Suprapubic skin (tissue), 3 donors: ENCODE data around the gene RPS8.
"Not testable (repeated sequence)": the region's sequence is repeated elsewhere in the genome, so short reads cannot be mapped to it uniquely, and the experiment has no call there.

Source experiments
- CTCF ChIP-seq, 2 donors: fragments of 200-600 bp in 1 of 2; fragments of 450-650 bp in 1 of 2; sonication (generic) in 1 of 2; IDR thresholded peaks; one replicate each; pipeline ENCODE4 v1.5.1; 2016 to 2019; ENCODE audit warnings: antibody characterized with exemption in 2 of 2, mild to moderate bottlenecking in 1 of 2, moderate library complexity in 1 of 2
- EP300 ChIP-seq: sonication (generic); formaldehyde crosslinking; IDR thresholded peaks from one replicate; pipeline ENCODE4 v1.6.1; 2017; ENCODE audit warnings: antibody characterized with exemption
- POLR2A ChIP-seq, 2 donors: fragments of 450-650 bp; IDR thresholded peaks; one replicate each; pipeline ENCODE4 v1.6.1; 2017; ENCODE audit warnings: antibody characterized with exemption in 2 of 2, mild to moderate bottlenecking in 2 of 2, moderate library complexity in 2 of 2

GRCh38 chr1:44824392-44824791, 49.1 kb downstream of the RPS8 start:
- not testable (repeated sequence) for TF ChIP-seq CTCF (IDR thresholded peaks at IDR 0.05); POLR2A (IDR thresholded peaks at IDR 0.05); EP300
